ENCODE measurements around the gene KREMEN1. TPM values are rescaled to one million over a fixed set of nuclear protein-coding genes. Genes with fewer than 3 reads are reported as not detected.

Gene KREMEN1
- total RNA-seq, 1 experiment from 2014 or later, result 31.9 TPM

DNA sequence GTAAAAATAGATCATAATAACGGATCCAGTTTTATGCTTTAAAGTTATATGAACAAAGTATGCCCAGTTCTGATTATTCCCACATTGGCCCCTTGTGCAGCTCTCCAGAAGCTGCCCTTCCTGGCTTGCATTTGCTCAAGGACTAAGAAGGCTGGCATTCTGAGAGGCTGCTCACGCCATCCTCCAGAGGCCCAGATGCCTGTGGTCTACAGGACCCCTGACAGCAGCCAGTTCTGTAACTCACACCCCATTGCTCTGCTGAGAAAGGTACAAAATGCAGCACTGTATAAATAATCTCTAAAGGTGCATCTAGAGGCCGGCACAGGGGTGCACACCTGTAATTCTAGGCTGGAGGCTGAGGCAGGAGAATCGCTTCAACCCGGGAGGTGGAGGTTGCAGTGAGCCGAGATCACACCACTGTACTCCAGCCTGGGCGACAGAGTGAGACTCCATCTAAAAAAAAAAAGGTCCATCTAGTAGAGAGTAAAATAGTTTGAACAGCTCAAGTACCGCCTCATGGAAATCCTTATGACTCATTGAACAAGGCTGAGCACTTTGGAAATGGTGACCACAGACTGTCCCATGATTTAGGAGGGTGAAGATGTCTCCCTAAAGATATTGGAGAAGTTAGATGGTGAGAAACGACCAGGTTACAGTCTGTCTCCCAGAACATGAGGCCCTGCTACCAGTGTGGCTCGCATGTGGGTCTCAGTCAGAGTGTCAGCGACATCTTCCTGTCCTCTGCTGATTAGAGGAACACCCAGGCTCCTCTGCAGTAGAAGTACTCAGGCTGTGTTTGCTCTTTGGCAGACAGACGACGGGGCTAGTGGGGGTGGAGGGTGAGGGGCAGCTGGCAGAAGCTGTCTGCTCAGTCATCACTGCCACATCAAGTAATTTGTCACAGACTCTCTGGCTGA is 56.3 kb downstream of the KREMEN1 start:
- Histone ChIP-seq H3K27me3 (ENCODE audit: insufficient read depth, low read length) (no peaks in the 10 kb centered on the region), H3K9ac (ENCODE audit: low read length) (no peak overlapping the region), H3K79me2 (ENCODE audit: insufficient read depth, low read length) (no peaks in the 10 kb centered on the region), H3K4me1 (ENCODE audit: control insufficient read depth in 1 of 2, insufficient read depth in 2 of 2, low read length in 2 of 2) (no peaks in the 10 kb centered on the region), H3K27ac (ENCODE audit: low read depth, low read length) (no peak overlapping the region), H2AFZ (ENCODE audit: low read depth, low read length, poor library complexity, severe bottlenecking) (no peak overlapping the region), H3K36me3 (ENCODE audit: control insufficient read depth in 1 of 2, insufficient read depth in 2 of 2, low read length in 2 of 2) (no peaks in the 10 kb centered on the region; a peak in 1 of 4 replicates), H4K20me1 (ENCODE audit: insufficient read depth) (no peaks in the 10 kb centered on the region), H3K9me2 (ENCODE audit: insufficient read depth) (no peaks in the 10 kb centered on the region), H3K9me3 (ENCODE audit: control insufficient read depth in 1 of 2, insufficient read depth in 1 of 2, low read depth in 1 of 2, low read length in 2 of 2) (no peaks in the 10 kb centered on the region), H3K4me3 (replicated peaks in 1 of 2; ENCODE audit: low read depth in 1 of 2, low read length in 2 of 2) (no peak overlapping the region), H3K4me2 (ENCODE audit: low read length) (no peak overlapping the region)
- intact Hi-C loops (cut with micrococcal nuclease), result no loop called here
- CTCF ChIA-PET, result no interaction called here
- TF ChIP-seq, protein P1, sequence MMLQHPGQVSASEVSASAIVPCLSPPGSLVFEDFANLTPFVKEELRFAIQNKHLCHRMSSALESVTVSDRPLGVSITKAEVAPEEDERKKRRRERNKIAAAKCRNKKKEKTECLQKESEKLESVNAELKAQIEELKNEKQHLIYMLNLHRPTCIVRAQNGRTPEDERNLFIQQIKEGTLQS (IDR thresholded peaks at IDR 0.05), result no peak
- TF ChIP-seq SP1 (IDR thresholded peaks at IDR 0.05; ENCODE audit: low read depth) (no peak), POLR2A (IDR thresholded peaks at IDR 0.05; ENCODE audit: borderline replicate concordance, extremely low read depth, insufficient read depth, insufficient read length) (no peak), SIN3A (IDR thresholded peaks at IDR 0.05; ENCODE audit: low read depth) (no peak)
- BruUV-seq (replicated peaks), result no TSS peak
- DNase-seq (ENCODE audit: low read depth, low spot score), result no peak
- POLR2A ChIA-PET, result no interaction called here
- RAD21 ChIA-PET (ENCODE audit: low non-redundant PET in 1 of 2, low total read pairs in 2 of 2, uncharacterized antibody in 2 of 2, unreplicated experiment in 2 of 2), result no interaction called here
- ATAC-seq, result no peak

DNA sequence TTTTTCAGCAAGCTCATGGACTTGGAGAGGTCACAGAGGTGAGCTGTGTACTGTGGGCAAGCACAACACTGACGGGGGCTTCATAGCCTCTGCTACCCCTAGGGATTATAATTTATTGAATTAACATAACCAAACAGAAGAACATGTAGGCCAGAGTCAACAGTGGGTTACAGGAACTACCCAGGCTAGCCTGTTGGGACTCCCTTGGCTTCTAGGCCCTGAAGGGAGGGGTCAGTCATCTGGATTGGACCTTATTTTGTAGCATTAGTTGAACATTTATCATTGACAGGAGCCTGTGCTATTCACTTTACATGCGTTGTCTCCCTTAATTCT is 56.9 kb downstream of the KREMEN1 start:
- H3K9me3 ChIP-seq (ENCODE audit: control insufficient read depth in 1 of 2, insufficient read depth in 1 of 2, low read depth in 1 of 2, low read length in 2 of 2), result no peaks in the 10 kb centered on the region
- H3K27ac ChIP-seq (ENCODE audit: low read depth, low read length), result no peak overlapping the region
- H2AFZ ChIP-seq (ENCODE audit: low read depth, low read length, poor library complexity, severe bottlenecking), result no peak overlapping the region
- H3K79me2 ChIP-seq (ENCODE audit: insufficient read depth, low read length), result no peaks in the 10 kb centered on the region
- POLR2A ChIA-PET, result no interaction called here
- ATAC-seq (no peak), DNase-seq (ENCODE audit: low read depth, low spot score) (no peak)
- no peaks in the 10 kb centered on the region for H3K9me2 ChIP-seq (ENCODE audit: insufficient read depth)
- CTCF ChIA-PET, result no interaction called here
- no peaks in the 10 kb centered on the region for H4K20me1 ChIP-seq (ENCODE audit: insufficient read depth)
- no peaks in the 10 kb centered on the region; a peak in 1 of 4 replicates for H3K36me3 ChIP-seq (ENCODE audit: control insufficient read depth in 1 of 2, insufficient read depth in 2 of 2, low read length in 2 of 2)
- H3K27me3 ChIP-seq (ENCODE audit: insufficient read depth, low read length), result no peaks in the 10 kb centered on the region
- intact Hi-C loops (cut with micrococcal nuclease), result no loop called here
- no peak overlapping the region for H3K9ac ChIP-seq (ENCODE audit: low read length)
- no TSS peak for BruUV-seq (replicated peaks)
- no peak overlapping the region for H3K4me3 ChIP-seq (replicated peaks in 1 of 2; ENCODE audit: low read depth in 1 of 2, low read length in 2 of 2)
- no peak overlapping the region for H3K4me2 ChIP-seq (ENCODE audit: low read length)
- RAD21 ChIA-PET (ENCODE audit: low non-redundant PET in 1 of 2, low total read pairs in 2 of 2, uncharacterized antibody in 2 of 2, unreplicated experiment in 2 of 2), result no interaction called here
- no peaks in the 10 kb centered on the region for H3K4me1 ChIP-seq (ENCODE audit: control insufficient read depth in 1 of 2, insufficient read depth in 2 of 2, low read length in 2 of 2)
- TF ChIP-seq, protein P2, sequence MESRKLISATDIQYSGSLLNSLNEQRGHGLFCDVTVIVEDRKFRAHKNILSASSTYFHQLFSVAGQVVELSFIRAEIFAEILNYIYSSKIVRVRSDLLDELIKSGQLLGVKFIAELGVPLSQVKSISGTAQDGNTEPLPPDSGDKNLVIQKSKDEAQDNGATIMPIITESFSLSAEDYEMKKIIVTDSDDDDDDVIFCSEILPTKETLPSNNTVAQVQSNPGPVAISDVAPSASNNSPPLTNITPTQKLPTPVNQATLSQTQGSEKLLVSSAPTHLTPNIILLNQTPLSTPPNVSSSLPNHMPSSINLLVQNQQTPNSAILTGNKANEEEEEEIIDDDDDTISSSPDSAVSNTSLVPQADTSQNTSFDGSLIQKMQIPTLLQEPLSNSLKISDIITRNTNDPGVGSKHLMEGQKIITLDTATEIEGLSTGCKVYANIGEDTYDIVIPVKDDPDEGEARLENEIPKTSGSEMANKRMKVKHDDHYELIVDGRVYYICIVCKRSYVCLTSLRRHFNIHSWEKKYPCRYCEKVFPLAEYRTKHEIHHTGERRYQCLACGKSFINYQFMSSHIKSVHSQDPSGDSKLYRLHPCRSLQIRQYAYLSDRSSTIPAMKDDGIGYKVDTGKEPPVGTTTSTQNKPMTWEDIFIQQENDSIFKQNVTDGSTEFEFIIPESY (IDR thresholded peaks at IDR 0.05; ENCODE audit: extremely low read depth, insufficient replicate concordance, low read length), result no peak
- TF ChIP-seq EZH2phosphoT487 (IDR thresholded peaks at IDR 0.05; ENCODE audit: borderline replicate concordance), result no peak
- no peak for TF ChIP-seq TCF7L2 (IDR thresholded peaks at IDR 0.05; ENCODE audit: borderline replicate concordance, extremely low read depth, insufficient read depth, insufficient read length)
- no peak for TF ChIP-seq ZFX (IDR thresholded peaks at IDR 0.05)
- TF ChIP-seq RAD21 (IDR thresholded peaks at IDR 0.05; ENCODE audit: low read depth), result no peak
- no peak for TF ChIP-seq SIN3A (IDR thresholded peaks at IDR 0.05; ENCODE audit: low read depth)
- TF ChIP-seq JUND (IDR thresholded peaks at IDR 0.05), result no peak
- no peak for TF ChIP-seq SRF (IDR thresholded peaks at IDR 0.05; ENCODE audit: low read depth)
- TF ChIP-seq, protein P1 (IDR thresholded peaks at IDR 0.05), result no peak
- no peak for TF ChIP-seq EZH2 (IDR thresholded peaks at IDR 0.05)
- TF ChIP-seq ELF1 (IDR thresholded peaks at IDR 0.05; ENCODE audit: borderline replicate concordance, low read depth), result no peak
- TF ChIP-seq FOSL1 (IDR thresholded peaks at IDR 0.05; ENCODE audit: low read depth), result no peak
- TF ChIP-seq, protein P3, sequence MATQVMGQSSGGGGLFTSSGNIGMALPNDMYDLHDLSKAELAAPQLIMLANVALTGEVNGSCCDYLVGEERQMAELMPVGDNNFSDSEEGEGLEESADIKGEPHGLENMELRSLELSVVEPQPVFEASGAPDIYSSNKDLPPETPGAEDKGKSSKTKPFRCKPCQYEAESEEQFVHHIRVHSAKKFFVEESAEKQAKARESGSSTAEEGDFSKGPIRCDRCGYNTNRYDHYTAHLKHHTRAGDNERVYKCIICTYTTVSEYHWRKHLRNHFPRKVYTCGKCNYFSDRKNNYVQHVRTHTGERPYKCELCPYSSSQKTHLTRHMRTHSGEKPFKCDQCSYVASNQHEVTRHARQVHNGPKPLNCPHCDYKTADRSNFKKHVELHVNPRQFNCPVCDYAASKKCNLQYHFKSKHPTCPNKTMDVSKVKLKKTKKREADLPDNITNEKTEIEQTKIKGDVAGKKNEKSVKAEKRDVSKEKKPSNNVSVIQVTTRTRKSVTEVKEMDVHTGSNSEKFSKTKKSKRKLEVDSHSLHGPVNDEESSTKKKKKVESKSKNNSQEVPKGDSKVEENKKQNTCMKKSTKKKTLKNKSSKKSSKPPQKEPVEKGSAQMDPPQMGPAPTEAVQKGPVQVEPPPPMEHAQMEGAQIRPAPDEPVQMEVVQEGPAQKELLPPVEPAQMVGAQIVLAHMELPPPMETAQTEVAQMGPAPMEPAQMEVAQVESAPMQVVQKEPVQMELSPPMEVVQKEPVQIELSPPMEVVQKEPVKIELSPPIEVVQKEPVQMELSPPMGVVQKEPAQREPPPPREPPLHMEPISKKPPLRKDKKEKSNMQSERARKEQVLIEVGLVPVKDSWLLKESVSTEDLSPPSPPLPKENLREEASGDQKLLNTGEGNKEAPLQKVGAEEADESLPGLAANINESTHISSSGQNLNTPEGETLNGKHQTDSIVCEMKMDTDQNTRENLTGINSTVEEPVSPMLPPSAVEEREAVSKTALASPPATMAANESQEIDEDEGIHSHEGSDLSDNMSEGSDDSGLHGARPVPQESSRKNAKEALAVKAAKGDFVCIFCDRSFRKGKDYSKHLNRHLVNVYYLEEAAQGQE (IDR thresholded peaks at IDR 0.05; ENCODE audit: low read depth), result no peak
